ENCODE measurements around the gene WDR33.

The WDR33 gene

DNA sequence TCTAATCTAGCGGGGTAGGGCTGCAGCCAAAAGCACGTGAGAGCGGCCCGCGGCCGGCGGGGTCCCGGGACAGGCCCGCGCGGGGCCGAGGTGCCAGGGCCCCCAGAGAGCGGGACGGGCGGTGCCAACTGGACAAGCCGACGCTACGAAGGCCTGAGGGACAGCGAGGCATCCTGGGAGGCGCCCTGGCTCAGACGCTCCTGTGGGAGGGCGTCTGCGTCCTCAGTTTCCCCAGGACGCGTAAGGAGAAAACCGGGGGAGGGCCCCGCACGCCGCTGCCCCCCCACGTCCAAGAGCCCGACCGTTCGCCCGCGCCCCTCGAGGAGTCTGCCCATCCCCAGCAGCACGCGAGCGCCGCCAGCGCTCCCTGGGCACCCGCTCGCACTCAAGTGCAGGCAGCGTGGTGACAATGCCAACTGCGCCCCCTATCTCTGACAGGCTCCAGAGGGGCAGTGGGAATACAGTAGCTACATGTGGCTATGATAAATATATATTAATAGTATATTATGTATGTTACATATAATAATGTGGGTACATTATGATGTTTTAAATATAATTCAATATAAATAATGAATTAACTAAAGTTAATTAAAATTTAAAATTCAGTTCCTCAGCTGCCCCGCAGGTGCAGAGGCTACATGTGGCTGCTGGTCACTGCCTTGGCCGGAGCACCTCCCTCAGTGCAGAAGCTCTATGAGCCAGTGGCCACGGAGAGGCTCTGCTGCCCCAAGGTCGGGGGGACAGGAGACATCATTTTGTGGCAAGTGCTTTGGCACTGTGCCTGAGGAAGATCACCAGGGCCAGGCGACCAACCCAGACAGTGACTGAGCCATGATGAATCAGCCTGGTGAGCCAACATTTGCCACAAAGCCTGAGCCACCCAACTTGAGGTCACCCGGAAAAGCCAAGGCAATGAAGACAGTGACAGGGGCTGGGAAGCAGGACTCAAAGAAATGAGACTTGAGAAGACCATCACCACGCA is 115.2 kb downstream of the WDR33 start:
- DNase-seq (ENCODE audit: low read depth): peak; percentile 63

- peak; percentile 30 for DNase-seq (ENCODE audit: low read depth)
These were observed 116.0 kb downstream of the WDR33 start for GRCh38 chr2:127694986-127695385.

DNA sequence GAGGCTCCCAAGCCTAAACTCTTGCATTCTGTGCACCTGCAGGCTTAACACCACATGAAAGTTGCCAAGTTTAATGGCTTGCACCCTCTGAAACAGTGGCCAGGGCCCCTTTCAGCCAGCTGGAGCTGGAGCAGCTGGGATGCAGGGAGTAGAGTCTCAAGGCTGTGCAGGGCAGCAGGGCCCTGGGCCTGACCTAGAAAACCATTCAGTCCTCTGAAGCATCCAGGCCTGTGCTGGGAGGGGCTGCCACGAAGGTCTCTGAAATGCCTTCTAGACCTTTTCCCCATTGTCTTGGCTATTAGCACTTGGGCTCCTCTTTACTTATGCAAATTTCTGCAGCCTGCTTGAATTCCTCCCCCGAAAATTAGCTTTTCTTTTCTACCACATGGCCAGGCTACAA is 120.3 kb downstream of the WDR33 start:
- no peak for DNase-seq (ENCODE audit: low read depth)

GRCh38 chr2:127688405-127688804 is 122.6 kb downstream of the WDR33 start:
- no peak for DNase-seq (ENCODE audit: low read depth)

DNA sequence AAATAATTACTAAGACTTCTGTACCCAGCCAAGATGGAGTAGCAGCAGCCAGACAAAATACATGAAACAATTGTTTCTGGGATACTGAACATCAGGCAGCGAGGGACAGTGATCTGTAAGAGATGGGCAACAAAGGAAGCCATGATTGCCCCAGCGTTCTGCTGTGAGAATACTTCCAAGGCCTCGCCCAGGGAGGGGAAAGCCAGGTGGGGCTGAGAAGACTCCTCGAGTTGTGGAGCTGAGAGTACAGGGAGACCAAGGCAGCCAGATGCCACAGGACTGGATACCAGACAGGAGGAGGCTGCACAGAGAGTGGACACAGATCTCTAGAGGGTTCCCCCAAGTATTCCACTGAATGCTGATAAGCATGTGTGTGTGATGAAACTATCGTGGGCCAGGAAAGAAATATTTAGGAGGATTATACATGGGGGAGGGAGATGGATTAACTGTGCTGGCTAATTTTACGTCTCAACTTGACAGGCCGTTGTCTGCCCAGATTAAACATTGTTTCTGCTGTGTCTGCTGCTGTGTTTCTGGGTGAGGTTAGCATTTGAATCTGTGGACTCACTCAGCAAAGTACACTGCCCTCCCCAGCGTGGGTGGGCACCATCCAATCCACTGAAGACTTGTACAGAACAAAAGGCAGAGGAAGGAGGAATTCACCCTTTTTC is 125.4 kb downstream of the WDR33 start:
- no peak for DNase-seq (ENCODE audit: low read depth)

DNA sequence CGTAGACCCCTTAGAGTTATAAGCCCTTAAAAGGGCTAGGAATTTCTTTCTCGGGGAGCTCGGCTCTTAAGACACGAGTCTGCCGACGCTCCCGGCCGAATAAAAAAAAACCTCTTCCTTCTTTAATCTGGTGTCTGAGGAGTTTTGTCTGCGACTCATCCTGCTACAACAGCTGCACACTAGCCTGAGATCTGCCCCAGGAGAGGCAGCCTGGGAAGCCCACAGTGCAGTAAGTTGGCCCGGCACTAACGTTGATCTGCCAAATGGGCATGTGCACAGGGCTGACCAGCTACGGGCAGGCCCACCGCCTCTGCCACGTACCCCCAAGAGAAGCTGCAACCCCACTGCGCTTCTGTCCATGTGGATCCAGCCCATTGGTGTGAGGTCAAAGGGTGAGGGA is 127.2 kb downstream of the WDR33 start:
- DNase-seq (ENCODE audit: low read depth): peak; percentile 50

GRCh38 chr2:127683056-127683455 is 127.9 kb downstream of the WDR33 start:
- DNase-seq (ENCODE audit: low read depth): no peak

DNA sequence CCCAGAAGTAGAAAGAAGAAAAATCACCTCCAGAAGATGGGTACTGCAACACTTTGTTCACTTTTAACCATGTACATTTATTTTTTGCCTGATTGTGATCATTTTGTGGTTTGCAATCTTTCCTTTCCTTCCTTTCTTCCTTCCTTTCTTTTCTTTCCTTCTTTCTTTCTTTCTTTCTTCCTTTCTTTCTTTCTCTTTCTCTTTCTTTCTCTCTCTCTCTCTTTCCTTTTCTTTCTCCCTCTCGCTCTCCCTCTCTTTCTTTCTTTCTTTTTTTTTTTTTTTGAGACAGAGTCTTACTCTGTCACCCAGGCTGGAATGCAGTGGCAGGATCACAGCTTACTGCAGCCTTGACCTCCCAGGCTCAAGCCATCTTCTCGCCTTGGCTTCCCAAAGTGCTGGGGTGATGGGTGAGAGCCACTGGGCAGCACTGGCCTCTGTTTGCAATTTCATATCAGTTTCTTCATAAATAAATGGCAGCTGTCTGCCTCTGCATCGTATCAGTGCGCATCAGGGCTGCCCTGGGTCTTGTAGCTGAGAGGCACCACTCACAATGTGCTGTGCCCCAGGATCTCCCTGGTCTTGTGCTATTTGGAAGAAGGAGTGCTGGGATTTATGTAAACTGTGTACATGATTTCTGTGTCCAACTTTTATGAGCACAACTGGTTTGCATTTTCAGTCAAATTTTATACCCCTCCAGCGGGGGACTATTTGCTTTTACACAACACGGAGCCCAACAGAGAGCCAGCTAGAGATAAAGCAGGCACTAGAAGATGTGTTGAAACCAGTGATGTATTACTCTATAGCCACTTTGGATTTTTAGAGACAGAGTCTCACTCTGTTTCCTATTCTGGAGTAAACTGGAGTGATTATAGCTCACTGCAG is 128.8 kb downstream of the WDR33 start:
- DNase-seq (ENCODE audit: low read depth): no peak

GRCh38 chr2:127681288-127681804 is 129.6 kb downstream of the WDR33 start:
- no peak for DNase-seq (ENCODE audit: low read depth)

DNA sequence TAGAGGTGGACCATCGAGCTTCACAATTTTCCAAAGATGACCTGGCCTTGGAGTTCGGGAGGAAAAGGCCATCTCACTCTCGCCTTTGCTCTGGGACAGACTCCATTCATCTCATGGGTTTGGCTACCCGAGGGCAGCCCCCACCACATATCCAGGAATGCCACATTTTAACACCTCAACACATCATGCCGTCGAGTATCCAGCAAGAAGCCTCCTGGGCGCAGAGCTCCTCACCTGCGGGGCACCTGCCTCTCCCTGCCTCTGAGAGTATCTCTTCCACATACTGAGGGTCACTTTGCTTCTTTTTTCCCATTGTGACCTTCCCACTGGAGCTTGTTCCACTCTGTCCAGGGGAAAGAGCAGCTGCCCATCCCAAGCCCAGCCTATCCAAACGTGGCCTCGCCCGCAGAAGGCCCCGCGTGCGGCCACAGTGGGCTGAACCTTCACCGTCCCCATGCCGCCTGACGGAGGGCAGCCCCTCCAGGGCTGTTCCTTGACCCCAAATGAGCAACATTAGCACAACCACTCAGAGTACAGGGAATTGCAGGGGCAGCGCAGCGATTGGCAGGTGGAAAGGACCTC is 130.2 kb downstream of the WDR33 start:
- DNase-seq (ENCODE audit: low read depth): no peak

GRCh38 chr2:127679680-127680361 is 131.2 kb downstream of the WDR33 start:
- no peak for DNase-seq (ENCODE audit: low read depth)

GRCh38 chr2:127678991-127679390 is 132.0 kb downstream of the WDR33 start:
- no peak for DNase-seq (ENCODE audit: low read depth)

DNA sequence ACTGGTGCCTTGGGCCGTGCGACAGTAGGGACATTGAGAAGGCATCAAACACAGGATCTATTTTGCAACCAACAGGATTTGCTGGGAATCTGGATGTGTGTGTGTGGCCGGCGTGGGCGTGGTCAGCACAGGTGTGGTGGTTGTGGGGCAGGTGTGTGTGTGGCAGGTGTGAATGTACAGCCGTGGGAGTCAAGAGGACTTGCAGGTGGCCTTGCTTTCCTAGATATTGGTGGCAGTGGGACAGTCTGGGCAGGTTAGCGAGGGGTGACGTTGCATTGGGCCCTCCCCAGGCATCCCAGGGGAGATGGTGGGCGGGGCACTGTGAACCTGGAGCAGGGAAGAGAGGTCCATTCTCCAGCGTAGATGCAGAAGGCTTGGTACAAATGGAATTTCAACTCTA is 132.4 kb downstream of the WDR33 start:
- DNase-seq (ENCODE audit: low read depth): no peak

DNA sequence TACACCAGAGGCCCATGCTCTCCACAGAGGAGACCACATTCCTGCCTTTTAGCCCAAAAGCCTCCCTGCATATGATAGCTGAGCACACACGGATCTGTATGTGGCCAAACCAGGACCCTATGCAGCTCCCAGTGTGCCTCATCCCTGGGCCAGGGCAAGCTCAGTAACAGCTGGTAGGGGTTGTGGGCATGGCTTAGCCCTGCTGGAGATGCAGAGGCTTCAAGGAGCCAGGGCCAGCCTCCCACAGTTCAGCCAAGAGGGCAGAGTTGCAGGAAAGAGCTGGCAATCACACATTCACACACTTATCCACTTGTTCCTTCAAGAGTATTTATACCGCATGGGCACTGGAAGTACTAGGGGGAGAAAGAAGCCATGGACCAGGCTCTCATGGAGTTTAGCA is 134.1 kb downstream of the WDR33 start:
- DNase-seq (ENCODE audit: low read depth): no peak

GRCh38 chr2:127675331-127676261 is 135.4 kb downstream of the WDR33 start, which contains the start of gene LIMS2:
Gene LIMS2, minus strand, starts transcription at chr2:127675530. Its CDS starts 506 bp downstream, at chr2:127675024.
- peak; percentile 84 for DNase-seq (ENCODE audit: low read depth)

GRCh38 chr2:127674241-127675209 is 136.4 kb downstream of the WDR33 start:
- DNase-seq (ENCODE audit: low read depth): peak; percentile 53

DNA sequence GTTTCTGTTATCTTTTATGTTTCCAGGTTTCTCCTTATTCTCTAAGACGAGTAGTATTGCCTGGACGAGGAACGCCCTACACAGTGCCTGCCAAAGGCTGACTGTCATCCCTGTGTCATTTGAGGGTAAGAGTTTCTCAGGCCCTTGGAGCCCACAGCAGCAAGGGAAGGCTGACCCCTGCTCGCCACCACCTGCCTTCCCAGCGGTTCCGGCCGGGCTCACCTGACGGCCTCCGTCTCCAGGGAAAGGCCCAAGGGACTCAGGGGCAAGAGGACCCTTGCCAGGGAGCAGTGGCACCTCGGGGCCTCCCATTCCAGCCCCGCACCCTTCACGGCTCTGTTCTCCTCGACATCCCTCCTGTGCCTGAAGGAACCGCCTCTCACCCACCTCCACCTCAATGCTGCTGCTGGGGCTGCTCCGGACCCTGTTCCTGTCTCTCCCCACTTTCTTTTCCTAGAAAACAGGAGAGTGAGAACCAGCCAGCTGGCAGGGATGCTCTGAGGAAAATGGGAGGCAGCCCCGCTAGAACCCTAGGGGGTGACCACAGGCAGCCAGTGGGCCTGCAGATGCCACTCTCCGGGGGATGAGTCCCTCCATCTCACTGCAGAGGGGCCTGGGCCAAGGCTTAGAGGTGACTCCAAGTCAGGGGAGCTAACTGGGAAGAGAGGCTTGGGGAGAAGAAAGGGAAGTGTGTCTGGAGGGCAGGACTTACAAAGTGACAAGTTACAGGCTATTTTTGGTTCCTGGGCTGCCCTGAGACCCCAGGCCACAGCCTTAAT is 137.5 kb downstream of the WDR33 start:
- DNase-seq (ENCODE audit: low read depth): peak; percentile 42
